Measurements from ENCODE around the gene ZSCAN30. TPM values are rescaled to one million over a fixed set of nuclear protein-coding genes. Genes with fewer than 3 reads are reported as not detected.

The ZSCAN30 gene
- total RNA-seq, 1 donor from 2014 or later, result 19.4 TPM

- Histone ChIP-seq H3K27me3 (no peaks in the 10 kb centered on the region), H3K4me3 (no peak overlapping the region), H3K27ac (no peak overlapping the region), H3K36me3 (no peaks in the 10 kb centered on the region), H3K9me3 (no peaks in the 10 kb centered on the region), H3K4me1 (no peaks in the 10 kb centered on the region)
- no peak for DNase-seq (ENCODE audit: extremely low spot score in 2 of 2)
- TF ChIP-seq POLR2AphosphoS5 (IDR thresholded peaks at IDR 0.05; ENCODE audit: insufficient read depth in 1 of 2, low read depth in 1 of 2) (no peak), POLR2A (IDR thresholded peaks at IDR 0.05) (no peak)
- TF ChIP-seq, protein P1, sequence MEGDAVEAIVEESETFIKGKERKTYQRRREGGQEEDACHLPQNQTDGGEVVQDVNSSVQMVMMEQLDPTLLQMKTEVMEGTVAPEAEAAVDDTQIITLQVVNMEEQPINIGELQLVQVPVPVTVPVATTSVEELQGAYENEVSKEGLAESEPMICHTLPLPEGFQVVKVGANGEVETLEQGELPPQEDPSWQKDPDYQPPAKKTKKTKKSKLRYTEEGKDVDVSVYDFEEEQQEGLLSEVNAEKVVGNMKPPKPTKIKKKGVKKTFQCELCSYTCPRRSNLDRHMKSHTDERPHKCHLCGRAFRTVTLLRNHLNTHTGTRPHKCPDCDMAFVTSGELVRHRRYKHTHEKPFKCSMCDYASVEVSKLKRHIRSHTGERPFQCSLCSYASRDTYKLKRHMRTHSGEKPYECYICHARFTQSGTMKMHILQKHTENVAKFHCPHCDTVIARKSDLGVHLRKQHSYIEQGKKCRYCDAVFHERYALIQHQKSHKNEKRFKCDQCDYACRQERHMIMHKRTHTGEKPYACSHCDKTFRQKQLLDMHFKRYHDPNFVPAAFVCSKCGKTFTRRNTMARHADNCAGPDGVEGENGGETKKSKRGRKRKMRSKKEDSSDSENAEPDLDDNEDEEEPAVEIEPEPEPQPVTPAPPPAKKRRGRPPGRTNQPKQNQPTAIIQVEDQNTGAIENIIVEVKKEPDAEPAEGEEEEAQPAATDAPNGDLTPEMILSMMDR (IDR thresholded peaks at IDR 0.05), result no peak
- intact Hi-C loops (cut with DNase I), result no loop called here
Observed at GRCh38 chr18:35276267-35276666, 13.8 kb downstream of the ZSCAN30 start.

DNA sequence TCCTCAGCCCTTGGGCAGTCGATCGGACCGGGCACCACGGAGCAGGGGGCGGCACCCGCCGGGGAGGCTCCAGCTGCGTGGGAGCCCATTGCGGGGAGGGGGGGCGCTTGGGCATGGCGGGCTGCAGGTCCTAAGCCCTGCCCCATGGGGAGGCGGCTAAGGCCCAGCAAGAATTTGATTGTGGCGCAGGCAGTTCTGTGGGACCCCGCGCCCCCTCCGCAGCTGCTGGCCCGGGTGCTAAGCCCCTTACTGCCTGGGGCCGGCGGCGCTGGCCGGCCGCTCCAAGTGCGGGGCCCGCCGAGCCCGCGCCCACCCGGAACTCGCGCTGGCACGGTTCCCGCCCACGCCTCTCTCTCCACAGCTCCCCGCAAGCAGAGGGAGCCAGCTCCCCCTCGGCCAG is 18.4 kb downstream of the ZSCAN30 start:
- H3K4me1 ChIP-seq, result peaks cover 12% of the 10 kb centered on the region
- no peaks in the 10 kb centered on the region for H3K9me3 ChIP-seq
- H3K27me3 ChIP-seq, result no peaks in the 10 kb centered on the region
- DNase-seq (ENCODE audit: extremely low spot score in 2 of 2), result no peak
- H3K36me3 ChIP-seq, result no peaks in the 10 kb centered on the region
- H3K4me3 ChIP-seq, result no peak overlapping the region
- TF ChIP-seq, protein P1 (IDR thresholded peaks at IDR 0.05), result no peak
- TF ChIP-seq POLR2AphosphoS5 (IDR thresholded peaks at IDR 0.05; ENCODE audit: insufficient read depth in 1 of 2, low read depth in 1 of 2) (no peak), POLR2A (IDR thresholded peaks at IDR 0.05) (no peak)
- intact Hi-C loops (cut with DNase I), result no loop called here
- H3K27ac ChIP-seq, result no peak overlapping the region

GRCh38 chr18:35268821-35269220 is 21.2 kb downstream of the ZSCAN30 start:
- Histone ChIP-seq H3K4me1 (peaks cover 12% of the 10 kb centered on the region), H3K4me3 (no peak overlapping the region), H3K9me3 (no peaks in the 10 kb centered on the region), H3K27ac (no peak overlapping the region), H3K27me3 (no peaks in the 10 kb centered on the region), H3K36me3 (no peaks in the 10 kb centered on the region)
- no peak for DNase-seq (ENCODE audit: extremely low spot score in 2 of 2)
- TF ChIP-seq POLR2A (IDR thresholded peaks at IDR 0.05), result no peak
- TF ChIP-seq, protein P1 (IDR thresholded peaks at IDR 0.05), result no peak
- no peak for TF ChIP-seq POLR2AphosphoS5 (IDR thresholded peaks at IDR 0.05; ENCODE audit: insufficient read depth in 1 of 2, low read depth in 1 of 2)
- intact Hi-C loops (cut with DNase I), result no loop called here

GRCh38 chr18:35267809-35268208 is 22.2 kb downstream of the ZSCAN30 start:
- Histone ChIP-seq H3K4me1 (peaks cover 12% of the 10 kb centered on the region), H3K36me3 (peaks cover 0 to 6% of the 10 kb centered on the region in 2 donors), H3K9me3 (no peaks in the 10 kb centered on the region), H3K27ac (peak overlapping the region; percentile 81), H3K27me3 (no peaks in the 10 kb centered on the region), H3K4me3 (peak overlapping the region; percentile 55 to 64)
- TF ChIP-seq POLR2AphosphoS5 (IDR thresholded peaks at IDR 0.05; ENCODE audit: insufficient read depth in 1 of 2, low read depth in 1 of 2) (no peak), POLR2A (IDR thresholded peaks at IDR 0.05) (no peak)
- TF ChIP-seq, protein P1 (IDR thresholded peaks at IDR 0.05), result no peak
- DNase-seq (ENCODE audit: extremely low spot score in 2 of 2), result no peak
- intact Hi-C loops (cut with DNase I), result no loop called here

- peaks cover 12% of the 10 kb centered on the region for H3K4me1 ChIP-seq
- intact Hi-C loops (cut with DNase I), result no loop called here
- H3K27me3 ChIP-seq, result no peaks in the 10 kb centered on the region
- peak overlapping the region; percentile 55 to 64 for H3K4me3 ChIP-seq
- peaks cover 0 to 12% of the 10 kb centered on the region in 2 donors for H3K36me3 ChIP-seq
- peak overlapping the region; percentile 81 for H3K27ac ChIP-seq
- no peak for DNase-seq (ENCODE audit: extremely low spot score in 2 of 2)
- TF ChIP-seq POLR2AphosphoS5 (IDR thresholded peaks at IDR 0.05; ENCODE audit: insufficient read depth in 1 of 2, low read depth in 1 of 2), result peak in 1 of 2 donors; percentile 76
- TF ChIP-seq, protein P1 (IDR thresholded peaks at IDR 0.05), result peak in 1 of 3 experiments; percentile 8
- TF ChIP-seq POLR2A (IDR thresholded peaks at IDR 0.05), result no peak
- H3K9me3 ChIP-seq, result no peaks in the 10 kb centered on the region
Observed at GRCh38 chr18:35267161-35267651, 22.8 kb downstream of the ZSCAN30 start.

All from vagina (tissue), 2 donors.